Lower leg skin (tissue), 4 donors: ENCODE data around the gene TBC1D24. TPM values are rescaled to one million over a fixed set of nuclear protein-coding genes. Genes with fewer than 3 reads are reported as not detected.

Experiments used
- DNase-seq, 2 donors: peaks; one replicate each; pipeline ENCODE4 v3.0.0-alpha.2; 2019; ENCODE audit warnings: low spot score in 2 of 2
- H3K4me3 ChIP-seq: fragments of 200-600 bp; sonication (generic); 2 replicates; pipeline ENCODE4 v1.5.1; 2017; ENCODE audit warnings: mild to moderate bottlenecking, low read depth; ENCODE audit not compliant: poor library complexity, severe bottlenecking
- POLR2A ChIP-seq, 2 donors: fragments of 450-650 bp; IDR thresholded peaks; one replicate each; pipeline ENCODE4 v1.6.1; 2016 to 2017; ENCODE audit warnings: antibody characterized with exemption in 2 of 2, mild to moderate bottlenecking in 1 of 2, moderate library complexity in 1 of 2
- WGBS, 2 donors: methylation state at CpG; one replicate each; pipeline ENCODE4 v1.1.5; 2018; 5-methylcytosine and 5-hydroxymethylcytosine counted together
- intact Hi-C: fragments of 100-400 bp; cut with DNase I; formaldehyde crosslinking; loops from one replicate; pipeline ENCODE4 v1.15.0; 2023; ENCODE audit warnings: low total_unique reads
- total RNA-seq, 4 donors: library from RNA; depleted of rRNA; stranded (reverse); fragments of >200 nt; gene quantifications; one replicate each; pipeline ENCODE4 v1.1.0, GENCODE V29; 2016
- TF ChIP-seq, protein P1 (sequence below), 3 donors: fragments of 450-650 bp; IDR thresholded peaks; one replicate each; pipeline ENCODE4 v1.5.1; 2016; ENCODE audit warnings: antibody characterized with exemption in 3 of 3, mild to moderate bottlenecking in 3 of 3, moderate library complexity in 2 of 3

Gene TBC1D24
- total RNA-seq, 4 donors from 2014 or later, result 12.1 to 19.1 (median 15.3) TPM

DNA sequence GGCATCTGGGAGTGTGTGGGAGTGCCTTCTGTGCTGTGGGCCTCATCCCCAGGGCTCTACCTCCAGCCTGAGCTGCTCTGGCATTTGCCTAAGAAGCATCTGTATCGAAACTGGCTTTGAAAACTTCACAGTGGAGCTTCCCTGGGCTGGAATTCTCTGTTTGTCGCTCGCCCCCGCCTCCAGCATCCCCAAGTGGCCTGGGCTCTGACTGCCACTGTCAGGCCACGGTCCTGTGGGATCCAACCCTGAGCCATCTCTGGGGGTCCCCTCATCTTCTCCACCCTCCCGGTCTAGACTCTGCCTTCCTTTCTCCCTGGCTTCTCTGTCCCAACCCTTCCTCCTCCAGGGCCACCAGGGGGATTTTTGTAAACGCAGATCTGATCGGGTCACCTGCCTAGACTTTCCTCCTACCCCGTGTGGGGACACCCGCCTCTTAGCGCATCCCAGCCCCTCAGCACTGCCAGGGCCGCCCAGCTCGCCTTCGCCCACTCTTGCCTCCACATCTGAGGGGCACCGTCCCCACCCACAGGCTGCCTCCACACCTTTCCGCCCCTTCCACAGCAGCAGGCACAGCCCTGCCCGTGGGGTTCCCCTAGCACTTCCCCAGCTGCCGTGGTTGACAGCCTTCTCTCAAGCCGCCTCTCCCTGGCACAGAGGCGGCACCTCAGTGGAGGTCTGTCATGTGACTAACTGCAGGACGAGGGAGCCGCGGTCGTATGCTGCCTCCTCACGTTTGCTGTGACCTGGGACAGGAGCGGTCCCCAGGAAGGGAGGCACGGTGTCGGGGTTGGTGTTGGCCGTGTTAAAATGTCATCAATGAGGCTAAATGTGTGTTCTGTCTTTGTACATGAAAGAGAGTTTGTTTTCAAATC is 12.0 kb downstream of the TBC1D24 start:
- intact Hi-C loops, result no loop called here
- TF ChIP-seq, protein P1, sequence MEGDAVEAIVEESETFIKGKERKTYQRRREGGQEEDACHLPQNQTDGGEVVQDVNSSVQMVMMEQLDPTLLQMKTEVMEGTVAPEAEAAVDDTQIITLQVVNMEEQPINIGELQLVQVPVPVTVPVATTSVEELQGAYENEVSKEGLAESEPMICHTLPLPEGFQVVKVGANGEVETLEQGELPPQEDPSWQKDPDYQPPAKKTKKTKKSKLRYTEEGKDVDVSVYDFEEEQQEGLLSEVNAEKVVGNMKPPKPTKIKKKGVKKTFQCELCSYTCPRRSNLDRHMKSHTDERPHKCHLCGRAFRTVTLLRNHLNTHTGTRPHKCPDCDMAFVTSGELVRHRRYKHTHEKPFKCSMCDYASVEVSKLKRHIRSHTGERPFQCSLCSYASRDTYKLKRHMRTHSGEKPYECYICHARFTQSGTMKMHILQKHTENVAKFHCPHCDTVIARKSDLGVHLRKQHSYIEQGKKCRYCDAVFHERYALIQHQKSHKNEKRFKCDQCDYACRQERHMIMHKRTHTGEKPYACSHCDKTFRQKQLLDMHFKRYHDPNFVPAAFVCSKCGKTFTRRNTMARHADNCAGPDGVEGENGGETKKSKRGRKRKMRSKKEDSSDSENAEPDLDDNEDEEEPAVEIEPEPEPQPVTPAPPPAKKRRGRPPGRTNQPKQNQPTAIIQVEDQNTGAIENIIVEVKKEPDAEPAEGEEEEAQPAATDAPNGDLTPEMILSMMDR (IDR thresholded peaks at IDR 0.05), result no peak
- TF ChIP-seq POLR2A (IDR thresholded peaks at IDR 0.05), result no peak
- 47 to 52% methylated on average over 29 of the region's 29 CpGs for WGBS, 2 donors
- H3K4me3 ChIP-seq, result no peak overlapping the region
- DNase-seq, result peak; percentile 73 to 94

DNA sequence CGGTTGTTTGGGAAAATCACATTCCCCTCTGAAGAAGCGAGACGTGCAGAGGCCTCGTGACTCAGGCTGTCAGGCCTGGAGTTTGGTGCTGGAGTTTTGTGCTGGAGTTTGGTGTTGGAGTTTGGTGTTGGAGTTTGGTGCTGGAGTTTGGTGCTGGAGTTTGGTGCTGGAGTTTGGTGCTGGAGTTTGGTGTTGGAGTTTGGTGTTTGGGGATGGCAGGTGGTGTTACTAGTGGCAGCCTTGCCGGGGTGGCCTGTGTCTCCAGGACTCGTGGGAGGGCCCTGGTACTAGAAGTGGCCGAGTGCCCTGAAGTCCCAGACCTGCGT is 12.6 kb downstream of the TBC1D24 start:
- DNase-seq, result no peak
- TF ChIP-seq POLR2A (IDR thresholded peaks at IDR 0.05), result no peak
- TF ChIP-seq, protein P1 (IDR thresholded peaks at IDR 0.05), result no peak
- no peak overlapping the region for H3K4me3 ChIP-seq
- intact Hi-C loops, result no loop called here
- 27 to 48% methylated on average over 8 of the region's 8 CpGs for WGBS, 2 donors

DNA sequence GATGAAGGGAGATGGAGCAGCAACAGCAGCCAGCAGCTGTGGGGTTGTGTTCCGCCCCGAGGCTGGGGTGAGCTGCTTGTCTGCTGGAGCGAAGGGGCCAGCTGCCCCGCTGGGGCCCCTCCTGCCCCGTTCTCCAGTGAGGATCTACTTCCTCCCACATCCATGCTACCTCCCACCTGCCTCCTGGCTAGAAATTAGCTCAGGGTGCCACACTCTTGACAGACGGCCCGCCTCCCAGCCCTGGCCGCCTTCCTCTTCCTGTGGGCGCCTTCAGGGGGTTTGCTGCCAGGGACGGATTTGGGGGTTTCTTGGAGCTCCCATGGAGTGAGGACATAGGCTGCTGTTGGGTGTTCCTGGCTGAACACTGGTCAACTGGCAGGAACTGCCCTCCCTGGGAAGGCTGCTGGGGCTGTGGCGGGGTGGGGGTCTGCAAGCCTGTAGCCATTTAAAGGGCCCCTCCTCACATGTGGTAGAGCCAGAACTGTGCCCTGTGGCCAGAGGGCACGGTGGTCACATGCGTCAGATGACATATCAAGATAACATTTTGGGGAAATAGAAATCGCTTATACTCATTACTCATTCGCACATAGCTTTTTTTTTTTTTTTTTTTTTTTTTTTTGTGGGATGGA is 13.1 kb downstream of the TBC1D24 start:
- 78 to 80% methylated on average over 15 of the region's 15 CpGs for WGBS, 2 donors
- TF ChIP-seq POLR2A (IDR thresholded peaks at IDR 0.05), result no peak
- TF ChIP-seq, protein P1 (IDR thresholded peaks at IDR 0.05), result no peak
- H3K4me3 ChIP-seq, result no peak overlapping the region
- intact Hi-C loops, result no loop called here
- no peak for DNase-seq

DNA sequence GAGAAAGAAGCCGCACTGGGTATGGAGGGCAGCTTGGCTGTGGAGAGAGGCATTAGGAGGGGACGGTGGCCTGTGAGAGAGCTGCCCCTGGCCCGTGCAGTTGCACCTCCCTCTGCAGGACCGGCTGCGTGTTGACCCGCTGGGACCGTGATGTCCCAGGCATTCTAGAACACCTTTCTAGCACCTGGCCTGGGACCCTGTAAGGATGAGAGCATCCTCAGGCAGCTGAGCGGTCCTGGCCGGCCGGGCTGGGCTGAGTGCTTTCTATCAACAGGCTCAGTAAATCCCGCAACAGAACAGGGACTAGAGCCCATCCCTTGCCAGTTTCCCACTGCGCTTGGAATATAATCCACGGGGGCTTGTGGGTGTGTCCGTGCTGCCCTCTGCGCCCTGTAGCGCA is 14.7 kb downstream of the TBC1D24 start:
- no peak for DNase-seq
- 90% methylated on average over 14 to 16 of the region's 16 CpGs for WGBS, 2 donors
- intact Hi-C loops, result no loop called here
- H3K4me3 ChIP-seq, result no peak overlapping the region
- TF ChIP-seq, protein P1 (IDR thresholded peaks at IDR 0.05), result no peak
- no peak for TF ChIP-seq POLR2A (IDR thresholded peaks at IDR 0.05)

DNA sequence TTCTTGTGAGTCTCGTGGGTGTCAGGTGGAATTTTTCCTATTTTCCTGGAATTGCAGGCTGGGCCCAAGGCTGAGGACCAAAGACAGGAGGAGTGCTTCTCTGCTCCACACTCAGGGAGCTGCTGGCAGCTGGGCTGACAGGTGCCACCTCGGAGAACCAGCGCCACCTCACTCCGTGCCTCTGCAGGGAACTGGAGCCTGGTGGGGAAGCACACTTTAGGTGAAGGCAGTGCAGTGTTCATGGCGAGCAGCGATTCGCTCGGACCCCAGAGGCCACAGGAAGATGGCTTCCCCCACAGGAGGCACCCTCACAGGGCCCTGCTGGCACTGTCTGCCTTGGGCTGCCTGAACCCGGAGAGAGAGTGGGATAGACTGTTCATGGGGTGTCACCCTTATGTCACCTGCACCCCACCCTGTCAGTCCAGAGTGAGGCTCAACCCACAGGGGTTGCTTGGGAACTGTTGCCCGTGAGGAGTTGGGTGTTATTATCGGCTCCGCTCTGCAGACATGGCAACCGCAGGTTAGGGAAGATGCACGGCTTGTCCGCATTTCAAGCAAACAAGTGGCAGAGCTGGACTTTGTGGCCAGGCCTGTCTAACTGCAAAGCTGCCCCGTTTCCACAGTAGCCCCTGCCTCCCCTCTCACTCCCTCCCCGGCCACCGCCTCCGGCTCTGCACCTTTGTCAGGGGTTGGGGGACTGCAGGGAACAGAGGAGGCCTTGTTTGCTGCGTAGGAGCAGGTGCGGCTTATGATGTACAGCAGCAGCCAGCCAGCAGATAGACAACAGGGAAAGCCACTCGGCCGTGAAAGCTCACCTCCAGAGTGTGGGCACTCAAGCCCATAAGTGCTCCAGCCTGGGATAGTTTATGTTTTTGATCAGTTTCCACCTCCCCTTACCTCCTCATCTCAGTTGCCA is 15.5 kb downstream of the TBC1D24 start:
- no peak overlapping the region for H3K4me3 ChIP-seq
- intact Hi-C loops, result no loop called here
- no peak for DNase-seq
- WGBS, 2 donors, result 93% methylated on average over 22 to 23 of the region's 23 CpGs
- TF ChIP-seq, protein P1 (IDR thresholded peaks at IDR 0.05), result no peak
- TF ChIP-seq POLR2A (IDR thresholded peaks at IDR 0.05), result no peak
